Ramos (cell line): ENCODE results near the gene PCSK4.

Source experiments
- in situ Hi-C: fragments of 300-500 bp; cut with MboI; formaldehyde crosslinking; loops from one replicate; pipeline ENCODE4 v1.14.3; 2022; ENCODE audit warnings: low sequenced_read_pairs; ENCODE audit not compliant: unreplicated experiment

The PCSK4 gene

GRCh38 chr19:1460033-1460995, 29.8 kb downstream of the PCSK4 start:
- in situ Hi-C loops: no loop called here

- in situ Hi-C loops: no loop called here
Observed at GRCh38 chr19:1459479-1459878, 30.7 kb downstream of the PCSK4 start.

- in situ Hi-C loops: no loop called here
Observed at GRCh38 chr19:1457892-1458291, 32.3 kb downstream of the PCSK4 start.

GRCh38 chr19:1457031-1457739, 33.0 kb downstream of the PCSK4 start:
- in situ Hi-C loops: no loop called here

- in situ Hi-C loops: no loop called here
Observed at GRCh38 chr19:1456121-1456900, 33.8 kb downstream of the PCSK4 start.

GRCh38 chr19:1455336-1456120, 34.6 kb downstream of the PCSK4 start:
- in situ Hi-C loops: no loop called here

- in situ Hi-C loops: no loop called here
Observed at GRCh38 chr19:1455002-1455335, 35.2 kb downstream of the PCSK4 start.

- in situ Hi-C loops: no loop called here
Observed at GRCh38 chr19:1453525-1454364, 36.4 kb downstream of the PCSK4 start.

- in situ Hi-C loops: no loop called here
Observed at GRCh38 chr19:1452802-1453524, 37.2 kb downstream of the PCSK4 start.

GRCh38 chr19:1451916-1452801, 38.0 kb downstream of the PCSK4 start:
- in situ Hi-C loops: no loop called here

- in situ Hi-C loops: no loop called here
Observed at GRCh38 chr19:1450735-1451731, 39.1 kb downstream of the PCSK4 start.

GRCh38 chr19:1449467-1450442, 40.4 kb downstream of the PCSK4 start, which contains the start of gene APC2:
Gene APC2 (plus strand): TSS chr19:1450121. CDS start chr19:1453002, 2,881 bp downstream.
- in situ Hi-C loops: no loop called here

- in situ Hi-C loops: no loop called here
Observed at GRCh38 chr19:1447944-1448343, 42.2 kb downstream of the PCSK4 start.

- in situ Hi-C loops: no loop called here
Observed at GRCh38 chr19:1447504-1447903, 42.6 kb downstream of the PCSK4 start.
